Ovary (tissue), 3 donors: ENCODE measurements around the gene TRAPPC3.

Source experiments
- CTCF ChIP-seq, 3 donors: fragments of 450-650 bp in 2 of 3; fragments of 200-600 bp in 1 of 3; IDR thresholded peaks; one replicate each; pipeline versions ENCODE4 v1.5.1 to v1.8.0; 2016 to 2022; ENCODE audit warnings: antibody characterized with exemption in 3 of 3, mild to moderate bottlenecking in 1 of 3
- EP300 ChIP-seq: sonication (generic); formaldehyde crosslinking; IDR thresholded peaks from one replicate; pipeline ENCODE4 v1.6.1; 2017; ENCODE audit warnings: antibody characterized with exemption
- donor health status: DM: no; HTN: no; CAD: no.

- TF ChIP-seq CTCF (IDR thresholded peaks at IDR 0.05) (no peak), EP300 (no peak)
Measured at GRCh38 chr1:36091141-36091540, 58.1 kb downstream of the TRAPPC3 start.
